Hematopoietic multipotent progenitor cell (in vitro differentiated cells): ENCODE results near the gene NNT. TPM values are rescaled to one million over a fixed set of nuclear protein-coding genes. Genes with fewer than 3 reads are reported as not detected.
"Not testable (repeated sequence)": the region's sequence is repeated elsewhere in the genome, so short reads cannot be mapped to it uniquely, and the experiment has no call there.

Source experiments
- DNase-seq, 3 donors: peaks; one replicate each; pipeline ENCODE4 v3.0.0-alpha.2; 2011 to 2015; ENCODE audit warnings: low read depth in 2 of 3, low spot score in 2 of 3
- total RNA-seq: library from RNA; depleted of rRNA; stranded (reverse); fragments of >200 nt; gene quantifications from one replicate; pipeline ENCODE4 v1.2.3, GENCODE V29; 2012

The NNT gene
- total RNA-seq, 1 donor: 69.7 TPM

- DNase-seq: peak in 2 of 3 donors; percentile 14 to 48
Observed at GRCh38 chr5:43661102-43661501, 58.1 kb downstream of the NNT start.

- DNase-seq: no peak
Observed at GRCh38 chr5:43663916-43664315, 60.9 kb downstream of the NNT start.

- DNase-seq: no peak
Observed at GRCh38 chr5:43664501-43665040, 61.6 kb downstream of the NNT start.

- not testable (repeated sequence) for DNase-seq
Observed at GRCh38 chr5:43665749-43666148, 62.8 kb downstream of the NNT start.

- DNase-seq: not testable (repeated sequence)
Observed at GRCh38 chr5:43666728-43667127, 63.7 kb downstream of the NNT start.

GRCh38 chr5:43667379-43667778, 64.4 kb downstream of the NNT start:
- not testable (repeated sequence) for DNase-seq

GRCh38 chr5:43674536-43674935, 71.6 kb downstream of the NNT start:
- DNase-seq: no peak

GRCh38 chr5:43675357-43675756, 72.4 kb downstream of the NNT start:
- no peak for DNase-seq

- DNase-seq: no peak
Observed at GRCh38 chr5:43676083-43676840, 73.3 kb downstream of the NNT start.

GRCh38 chr5:43677253-43677652, 74.3 kb downstream of the NNT start:
- DNase-seq: no peak

GRCh38 chr5:43679214-43679613, 76.2 kb downstream of the NNT start:
- no peak for DNase-seq

- DNase-seq: no peak
Observed at GRCh38 chr5:43680286-43680685, 77.3 kb downstream of the NNT start.

GRCh38 chr5:43683884-43684471, 81.0 kb downstream of the NNT start:
- no peak for DNase-seq

- DNase-seq: no peak
Observed at GRCh38 chr5:43685252-43685950, 82.4 kb downstream of the NNT start.

GRCh38 chr5:43687275-43687674, 84.3 kb downstream of the NNT start:
- DNase-seq: no peak

- DNase-seq: no peak
Observed at GRCh38 chr5:43691275-43691674, 88.3 kb downstream of the NNT start.

- no peak for DNase-seq
Observed at GRCh38 chr5:43691893-43692292, 88.9 kb downstream of the NNT start.

- no peak for DNase-seq
Observed at GRCh38 chr5:43693411-43693810, 90.4 kb downstream of the NNT start.

GRCh38 chr5:43694027-43694426, 91.0 kb downstream of the NNT start:
- DNase-seq: no peak

- not testable (repeated sequence) for DNase-seq
Observed at GRCh38 chr5:43696444-43696843, 93.5 kb downstream of the NNT start.

- no peak for DNase-seq
Observed at GRCh38 chr5:43699910-43700309, 96.9 kb downstream of the NNT start.

- DNase-seq: no peak
Observed at GRCh38 chr5:43700601-43701000, 97.6 kb downstream of the NNT start.
